ENCODE measurements around the gene KLHL2.

DNA sequence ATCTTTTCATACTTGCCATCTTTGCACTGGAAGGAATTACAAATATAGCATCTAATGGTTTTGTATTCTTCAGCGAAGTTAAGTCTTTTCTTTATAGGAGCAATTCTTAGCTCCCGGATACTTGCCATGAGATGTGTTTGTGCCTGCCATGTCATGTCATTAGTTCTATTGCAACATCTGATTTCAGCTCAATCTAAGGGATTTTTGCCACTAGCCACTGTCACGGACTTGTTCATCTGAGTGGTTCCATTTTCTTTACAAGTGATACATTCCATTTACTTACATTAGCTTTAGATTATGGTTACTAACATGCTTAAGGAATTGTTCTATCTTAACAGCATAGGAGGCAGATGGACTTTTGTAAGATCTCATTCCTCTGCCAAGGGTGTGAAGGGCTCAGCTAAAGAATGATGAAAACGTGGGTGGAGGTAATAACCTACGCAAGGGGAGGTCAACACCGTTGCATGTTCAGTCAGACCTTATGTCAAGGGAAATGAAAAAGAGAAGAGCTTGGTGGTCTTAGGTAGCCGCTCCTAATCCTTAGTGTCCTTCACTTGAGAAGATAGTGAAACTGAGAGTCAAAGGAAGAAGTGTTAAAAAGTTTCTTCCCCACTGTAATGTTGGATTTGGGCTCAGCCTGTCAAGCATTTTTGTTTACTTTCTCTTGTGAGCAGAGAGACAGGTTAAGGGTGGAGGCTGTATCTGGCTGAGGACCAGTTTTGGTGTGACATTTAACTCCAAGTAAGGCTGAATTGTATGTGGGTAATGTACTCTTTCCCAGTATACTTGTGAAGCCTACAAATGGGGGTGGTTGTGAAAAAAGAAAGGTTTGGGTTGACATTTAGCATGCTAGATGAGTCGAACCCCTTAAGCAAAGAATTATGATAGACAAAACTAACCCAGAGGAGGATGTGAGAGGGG is 3.6 kb upstream of the KLHL2 start:
- TF ChIP-seq POLR2AphosphoS5 (IDR thresholded peaks at IDR 0.05) (no peak), POLR2A (IDR thresholded peaks at IDR 0.05) (no peak), EP300 (IDR thresholded peaks at IDR 0.05; ENCODE audit: low read depth) (no peak)
- TF ChIP-seq, protein P1, sequence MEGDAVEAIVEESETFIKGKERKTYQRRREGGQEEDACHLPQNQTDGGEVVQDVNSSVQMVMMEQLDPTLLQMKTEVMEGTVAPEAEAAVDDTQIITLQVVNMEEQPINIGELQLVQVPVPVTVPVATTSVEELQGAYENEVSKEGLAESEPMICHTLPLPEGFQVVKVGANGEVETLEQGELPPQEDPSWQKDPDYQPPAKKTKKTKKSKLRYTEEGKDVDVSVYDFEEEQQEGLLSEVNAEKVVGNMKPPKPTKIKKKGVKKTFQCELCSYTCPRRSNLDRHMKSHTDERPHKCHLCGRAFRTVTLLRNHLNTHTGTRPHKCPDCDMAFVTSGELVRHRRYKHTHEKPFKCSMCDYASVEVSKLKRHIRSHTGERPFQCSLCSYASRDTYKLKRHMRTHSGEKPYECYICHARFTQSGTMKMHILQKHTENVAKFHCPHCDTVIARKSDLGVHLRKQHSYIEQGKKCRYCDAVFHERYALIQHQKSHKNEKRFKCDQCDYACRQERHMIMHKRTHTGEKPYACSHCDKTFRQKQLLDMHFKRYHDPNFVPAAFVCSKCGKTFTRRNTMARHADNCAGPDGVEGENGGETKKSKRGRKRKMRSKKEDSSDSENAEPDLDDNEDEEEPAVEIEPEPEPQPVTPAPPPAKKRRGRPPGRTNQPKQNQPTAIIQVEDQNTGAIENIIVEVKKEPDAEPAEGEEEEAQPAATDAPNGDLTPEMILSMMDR (IDR thresholded peaks at IDR 0.05): no peak
